Thoracic aorta (tissue), 2 donors: Measurements from ENCODE around the gene IL17RA. TPM values are rescaled to one million over a fixed set of nuclear protein-coding genes. Genes with fewer than 3 reads are reported as not detected.

ENCODE experiments used
- ATAC-seq: fragments of 150-250 bp; one replicate; pipeline ENCODE4 v1.8.0; 2017; ENCODE audit warnings: low read depth; ENCODE audit not compliant: insufficient number of reproducible peaks, low FRiP score
- DNase-seq: peaks from one replicate; pipeline ENCODE4 v3.0.0-alpha.2; 2020; ENCODE audit warnings: low spot score
- H3K27ac ChIP-seq, 2 donors: fragments of 200-600 bp; sonication (generic); 1 replicate in 1 of 2; 2 replicates in 1 of 2; pipeline ENCODE4 v1.5.1; 2016; ENCODE audit warnings: mild to moderate bottlenecking in 2 of 2, moderate library complexity in 2 of 2
- H3K27me3 ChIP-seq: fragments of 200-600 bp; sonication (generic); replicated peaks from 2 replicates; pipeline ENCODE4 v1.6.0; 2016; ENCODE audit warnings: mild to moderate bottlenecking; ENCODE audit not compliant: insufficient read depth
- H3K36me3 ChIP-seq: fragments of 200-600 bp; sonication (generic); one replicate; pipeline ENCODE4 v1.5.1; 2016
- H3K4me1 ChIP-seq, 2 donors: fragments of 200-600 bp; sonication (generic); 1 replicate in 1 of 2; 2 replicates in 1 of 2; pipeline versions ENCODE4 v1.5.1 to v1.6.0; 2016; ENCODE audit warnings: low read depth in 2 of 2, mild to moderate bottlenecking in 1 of 2; ENCODE audit not compliant: control insufficient read depth in 1 of 2
- H3K4me3 ChIP-seq: fragments of 200-600 bp; sonication (generic); 2 replicates; pipeline ENCODE4 v1.5.1; 2016; ENCODE audit warnings: mild to moderate bottlenecking
- H3K9me3 ChIP-seq: fragments of 200-600 bp; sonication (generic); 2 replicates; pipeline ENCODE4 v1.5.1; 2016
- CTCF ChIP-seq: fragments of 200-600 bp; sonication (generic); IDR thresholded peaks from one replicate; pipeline ENCODE4 v1.5.1; 2019; ENCODE audit warnings: antibody characterized with exemption
- total RNA-seq, 2 donors: library from RNA; depleted of rRNA; stranded (reverse); fragments of >200 nt; gene quantifications; one replicate each; pipeline versions ENCODE4 v1.1.0 to v1.2.3, GENCODE V29; 2016

The IL17RA gene
- total RNA-seq, 2 donors from 2014 or later: 28.4 to 34.1 TPM

GRCh38 chr22:17074648-17075002, 10.2 kb upstream of the IL17RA start:
- TF ChIP-seq CTCF: no peak
- H3K4me1 ChIP-seq: no peaks in the 10 kb centered on the region
- no peak overlapping the region for H3K27ac ChIP-seq
- H3K36me3 ChIP-seq: no peaks in the 10 kb centered on the region
- no peaks in the 10 kb centered on the region for H3K27me3 ChIP-seq
- DNase-seq (no peak), ATAC-seq (no peak)
- H3K9me3 ChIP-seq: no peaks in the 10 kb centered on the region
- no peak overlapping the region for H3K4me3 ChIP-seq

GRCh38 chr22:17077255-17077654, 7.5 kb upstream of the IL17RA start:
- Histone ChIP-seq H3K4me3 (no peak overlapping the region), H3K27ac (no peak overlapping the region), H3K36me3 (no peaks in the 10 kb centered on the region), H3K27me3 (no peaks in the 10 kb centered on the region), H3K4me1 (no peaks in the 10 kb centered on the region), H3K9me3 (no peaks in the 10 kb centered on the region)
- ATAC-seq (no peak), DNase-seq (no peak)
- no peak for TF ChIP-seq CTCF

- DNase-seq (no peak), ATAC-seq (no peak)
- no peaks in the 10 kb centered on the region for H3K9me3 ChIP-seq
- TF ChIP-seq CTCF: no peak
- H3K27ac ChIP-seq: no peak overlapping the region
- H3K4me1 ChIP-seq: peaks cover 0 to 7% of the 10 kb centered on the region in 2 donors
- no peaks in the 10 kb centered on the region for H3K27me3 ChIP-seq
- H3K36me3 ChIP-seq: no peaks in the 10 kb centered on the region
- no peak overlapping the region for H3K4me3 ChIP-seq
These were observed 5.2 kb upstream of the IL17RA start for GRCh38 chr22:17079572-17079971.

- Histone ChIP-seq H3K36me3 (no peaks in the 10 kb centered on the region), H3K4me1 (peaks cover 13 to 24% of the 10 kb centered on the region in 2 donors), H3K27ac (no peak overlapping the region), H3K4me3 (no peak overlapping the region), H3K9me3 (no peaks in the 10 kb centered on the region), H3K27me3 (no peaks in the 10 kb centered on the region)
- TF ChIP-seq CTCF: no peak
- no peak for ATAC-seq
- DNase-seq: no peak
These were observed 1.5 kb upstream of the IL17RA start for GRCh38 chr22:17083255-17083654.

GRCh38 chr22:17083811-17084441, 874 bp upstream of the IL17RA start:
- Histone ChIP-seq H3K27ac (peak overlapping the region in 1 of 2 donors; percentile 89), H3K4me3 (peak overlapping the region; percentile 98), H3K9me3 (no peaks in the 10 kb centered on the region), H3K36me3 (no peaks in the 10 kb centered on the region), H3K4me1 (peaks cover 13 to 24% of the 10 kb centered on the region in 2 donors), H3K27me3 (no peaks in the 10 kb centered on the region)
- no peak for ATAC-seq
- DNase-seq: no peak
- TF ChIP-seq CTCF: no peak
